Measurements from ENCODE around the gene ABHD16B.
A peak's percentile ranks its signal among the peaks of the same experiment; 100 is the strongest.

ABHD16B gene

GRCh38 chr20:63885264-63886053 is 24.2 kb downstream of the ABHD16B start:
- no peak overlapping the region for H3K27ac Mint-ChIP-seq
- DNase-seq (ENCODE audit: low spot score) = no peak
- no peak overlapping the region for H3K4me3 Mint-ChIP-seq
- H3K4me1 Mint-ChIP-seq (ENCODE audit: low read depth) = no peaks in the 10 kb centered on the region
- no peaks in the 10 kb centered on the region for H3K27me3 Mint-ChIP-seq (ENCODE audit: low read depth)
- no peaks in the 10 kb centered on the region for H3K9me3 Mint-ChIP-seq
- peaks cover 20% of the 10 kb centered on the region for H3K36me3 Mint-ChIP-seq (ENCODE audit: low read depth)

GRCh38 chr20:63886054-63886419 is 24.7 kb downstream of the ABHD16B start:
- H3K4me1 Mint-ChIP-seq (ENCODE audit: low read depth) = no peaks in the 10 kb centered on the region
- H3K36me3 Mint-ChIP-seq (ENCODE audit: low read depth) = peaks cover 21% of the 10 kb centered on the region
- no peaks in the 10 kb centered on the region for H3K9me3 Mint-ChIP-seq
- H3K4me3 Mint-ChIP-seq = no peak overlapping the region
- no peaks in the 10 kb centered on the region for H3K27me3 Mint-ChIP-seq (ENCODE audit: low read depth)
- H3K27ac Mint-ChIP-seq = no peak overlapping the region
- no peak for DNase-seq (ENCODE audit: low spot score)

GRCh38 chr20:63886921-63887320 is 25.6 kb downstream of the ABHD16B start:
- Mint-ChIP-seq H3K9me3 (no peaks in the 10 kb centered on the region), H3K36me3 (ENCODE audit: low read depth) (peaks cover 23% of the 10 kb centered on the region), H3K27ac (peak overlapping the region; percentile 36), H3K4me3 (no peak overlapping the region), H3K4me1 (ENCODE audit: low read depth) (no peaks in the 10 kb centered on the region), H3K27me3 (ENCODE audit: low read depth) (no peaks in the 10 kb centered on the region)
- no peak for DNase-seq (ENCODE audit: low spot score)

GRCh38 chr20:63889241-63890200 is 28.2 kb downstream of the ABHD16B start:
- no peak for DNase-seq (ENCODE audit: low spot score)
- Mint-ChIP-seq H3K27ac (no peak overlapping the region), H3K36me3 (ENCODE audit: low read depth) (peaks cover 21% of the 10 kb centered on the region), H3K27me3 (ENCODE audit: low read depth) (no peaks in the 10 kb centered on the region), H3K4me3 (no peak overlapping the region), H3K9me3 (no peaks in the 10 kb centered on the region), H3K4me1 (ENCODE audit: low read depth) (peaks cover 5% of the 10 kb centered on the region)

GRCh38 chr20:63890201-63890576 is 28.9 kb downstream of the ABHD16B start:
- peaks cover 16% of the 10 kb centered on the region for H3K36me3 Mint-ChIP-seq (ENCODE audit: low read depth)
- H3K27ac Mint-ChIP-seq = no peak overlapping the region
- no peak overlapping the region for H3K4me3 Mint-ChIP-seq
- no peaks in the 10 kb centered on the region for H3K9me3 Mint-ChIP-seq
- H3K27me3 Mint-ChIP-seq (ENCODE audit: low read depth) = no peaks in the 10 kb centered on the region
- peaks cover 5% of the 10 kb centered on the region for H3K4me1 Mint-ChIP-seq (ENCODE audit: low read depth)
- DNase-seq (ENCODE audit: low spot score) = no peak

- Mint-ChIP-seq H3K36me3 (ENCODE audit: low read depth) (peaks cover 17% of the 10 kb centered on the region), H3K27ac (no peak overlapping the region), H3K27me3 (ENCODE audit: low read depth) (no peaks in the 10 kb centered on the region), H3K9me3 (no peaks in the 10 kb centered on the region), H3K4me1 (ENCODE audit: low read depth) (peaks cover 5% of the 10 kb centered on the region), H3K4me3 (no peak overlapping the region)
- DNase-seq (ENCODE audit: low spot score) = no peak
These were observed 29.3 kb downstream of the ABHD16B start for GRCh38 chr20:63890616-63891015.

- Mint-ChIP-seq H3K4me3 (no peak overlapping the region), H3K9me3 (no peaks in the 10 kb centered on the region), H3K27ac (no peak overlapping the region), H3K36me3 (ENCODE audit: low read depth) (peaks cover 22% of the 10 kb centered on the region), H3K27me3 (ENCODE audit: low read depth) (no peaks in the 10 kb centered on the region), H3K4me1 (ENCODE audit: low read depth) (peaks cover 11% of the 10 kb centered on the region)
- no peak for DNase-seq (ENCODE audit: low spot score)
These were observed 30.0 kb downstream of the ABHD16B start for GRCh38 chr20:63891061-63892002.

GRCh38 chr20:63892402-63892801 is 31.1 kb downstream of the ABHD16B start:
- Mint-ChIP-seq H3K27ac (no peak overlapping the region), H3K9me3 (no peaks in the 10 kb centered on the region), H3K4me1 (ENCODE audit: low read depth) (peaks cover 17% of the 10 kb centered on the region), H3K36me3 (ENCODE audit: low read depth) (peaks cover 26% of the 10 kb centered on the region), H3K4me3 (no peak overlapping the region), H3K27me3 (ENCODE audit: low read depth) (no peaks in the 10 kb centered on the region)
- DNase-seq (ENCODE audit: low spot score) = no peak

- peak overlapping the region; percentile 82 for H3K4me3 Mint-ChIP-seq
- H3K27ac Mint-ChIP-seq = peak overlapping the region; percentile 86
- DNase-seq (ENCODE audit: low spot score) = no peak
- H3K27me3 Mint-ChIP-seq (ENCODE audit: low read depth) = no peaks in the 10 kb centered on the region
- H3K9me3 Mint-ChIP-seq = no peaks in the 10 kb centered on the region
- peaks cover 37% of the 10 kb centered on the region for H3K36me3 Mint-ChIP-seq (ENCODE audit: low read depth)
- peaks cover 32% of the 10 kb centered on the region for H3K4me1 Mint-ChIP-seq (ENCODE audit: low read depth)
These were observed 32.7 kb downstream of the ABHD16B start for GRCh38 chr20:63893999-63894357.

GRCh38 chr20:63894358-63895201 is 33.3 kb downstream of the ABHD16B start, which contains the start of gene DNAJC5:
Gene DNAJC5, plus strand, starts transcription at chr20:63895126. Its CDS starts 33,220 bp downstream, at chr20:63928346.
- Mint-ChIP-seq H3K4me1 (ENCODE audit: low read depth) (peaks cover 36% of the 10 kb centered on the region), H3K36me3 (ENCODE audit: low read depth) (peaks cover 38% of the 10 kb centered on the region), H3K27ac (peak within 1 kb of the TSS; percentile 94), H3K9me3 (no peaks in the 10 kb centered on the region), H3K27me3 (ENCODE audit: low read depth) (no peaks in the 10 kb centered on the region), H3K4me3 (peak within 1 kb of the TSS; percentile 93)
- DNase-seq (ENCODE audit: low spot score) = peak; percentile 96

GRCh38 chr20:63895202-63895951 is 34.1 kb downstream of the ABHD16B start:
- Mint-ChIP-seq H3K27ac (peak overlapping the region; percentile 94), H3K9me3 (no peaks in the 10 kb centered on the region), H3K4me1 (ENCODE audit: low read depth) (peaks cover 36% of the 10 kb centered on the region), H3K27me3 (ENCODE audit: low read depth) (no peaks in the 10 kb centered on the region), H3K36me3 (ENCODE audit: low read depth) (peaks cover 31% of the 10 kb centered on the region), H3K4me3 (peak overlapping the region; percentile 93)
- DNase-seq (ENCODE audit: low spot score) = no peak

- peak overlapping the region; percentile 94 for H3K27ac Mint-ChIP-seq
- H3K4me1 Mint-ChIP-seq (ENCODE audit: low read depth) = peaks cover 36% of the 10 kb centered on the region
- DNase-seq (ENCODE audit: low spot score) = no peak
- peaks cover 31% of the 10 kb centered on the region for H3K36me3 Mint-ChIP-seq (ENCODE audit: low read depth)
- no peaks in the 10 kb centered on the region for H3K9me3 Mint-ChIP-seq
- no peaks in the 10 kb centered on the region for H3K27me3 Mint-ChIP-seq (ENCODE audit: low read depth)
- peak overlapping the region; percentile 93 for H3K4me3 Mint-ChIP-seq
These were observed 34.6 kb downstream of the ABHD16B start for GRCh38 chr20:63895952-63896263.

Data from T-helper 2 cell treated with Interferon-gamma antibody and Interleukin-4, amounts not matched to agents 5 μg/mL and 100 μg/mL, for 36 hours (primary cell).